ENCODE results near the gene CSTA.

GRCh38 chr3:122314228-122314876, 10.7 kb upstream of the CSTA start:
- no peak for TF ChIP-seq YY1 (IDR thresholded peaks at IDR 0.05; ENCODE audit: insufficient read depth, insufficient read length)
- TF ChIP-seq SUZ12 (IDR thresholded peaks at IDR 0.05; ENCODE audit: extremely low read depth, insufficient read depth, insufficient read length) = no peak
- TF ChIP-seq ZNF274 (IDR thresholded peaks at IDR 0.05; ENCODE audit: low read depth, low read length) = no peak
